Measurements from ENCODE around the gene CTSE. TPM values are rescaled to one million over a fixed set of nuclear protein-coding genes. Genes with fewer than 3 reads are reported as not detected.

The CTSE gene
- total and polyA plus RNA-seq, 5 donors = 0.18 TPM; not detected in 4

DNA sequence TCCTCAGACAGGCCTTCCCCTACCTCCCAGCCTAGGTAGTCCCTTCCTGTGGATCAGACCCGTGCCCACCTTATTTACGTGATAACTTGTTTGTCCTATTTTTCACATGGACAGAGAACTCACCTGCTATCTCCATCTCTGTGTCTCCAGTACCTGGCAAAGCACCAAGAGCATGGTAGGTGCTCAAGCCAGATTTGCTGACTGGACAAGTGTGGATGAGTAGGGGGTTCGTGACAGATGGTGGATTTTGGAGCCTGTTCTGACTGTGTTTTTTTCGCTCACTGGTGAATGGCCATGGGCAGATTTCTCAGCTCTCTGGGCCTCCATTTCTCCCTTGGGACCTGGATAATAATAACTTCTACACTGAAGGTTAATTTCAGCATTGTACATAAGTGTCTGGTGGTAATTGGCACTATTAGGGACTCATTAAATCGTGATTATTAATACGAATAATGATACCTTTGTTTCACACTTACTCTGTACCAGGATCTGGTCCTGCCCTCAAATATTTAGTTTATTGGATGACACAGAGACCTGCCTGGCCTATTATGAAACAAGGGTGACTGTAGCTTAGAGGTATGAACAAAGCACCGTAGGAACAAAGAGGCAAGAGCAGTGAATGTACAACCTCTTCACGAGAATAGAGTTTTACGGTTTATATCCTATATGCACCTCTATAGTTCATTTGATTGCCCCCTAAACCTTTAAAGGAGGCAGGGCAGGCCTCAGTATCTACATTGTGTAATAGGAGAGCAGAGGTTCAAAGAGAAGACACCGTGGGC, 56.0 kb downstream of the CTSE start:
- Histone ChIP-seq H3K4me1 (ENCODE audit: control insufficient read depth, insufficient read depth, low read length) (peaks cover 2% of the 10 kb centered on the region), H3K4me3 (ENCODE audit: low read length) (no peak overlapping the region), H3K27me3 (ENCODE audit: control insufficient read depth, insufficient read depth) (no peaks in the 10 kb centered on the region), H3K27ac (ENCODE audit: low read length) (no peak overlapping the region), H3K9me3 (ENCODE audit: control insufficient read depth, low read length) (no peaks in the 10 kb centered on the region)
- WGBS = 82% methylated on average over 10 of the region's 10 CpGs
- ATAC-seq = no peak
- intact Hi-C loops (cut with DNase I) = no loop called here
- DNase-seq = no peak

DNA sequence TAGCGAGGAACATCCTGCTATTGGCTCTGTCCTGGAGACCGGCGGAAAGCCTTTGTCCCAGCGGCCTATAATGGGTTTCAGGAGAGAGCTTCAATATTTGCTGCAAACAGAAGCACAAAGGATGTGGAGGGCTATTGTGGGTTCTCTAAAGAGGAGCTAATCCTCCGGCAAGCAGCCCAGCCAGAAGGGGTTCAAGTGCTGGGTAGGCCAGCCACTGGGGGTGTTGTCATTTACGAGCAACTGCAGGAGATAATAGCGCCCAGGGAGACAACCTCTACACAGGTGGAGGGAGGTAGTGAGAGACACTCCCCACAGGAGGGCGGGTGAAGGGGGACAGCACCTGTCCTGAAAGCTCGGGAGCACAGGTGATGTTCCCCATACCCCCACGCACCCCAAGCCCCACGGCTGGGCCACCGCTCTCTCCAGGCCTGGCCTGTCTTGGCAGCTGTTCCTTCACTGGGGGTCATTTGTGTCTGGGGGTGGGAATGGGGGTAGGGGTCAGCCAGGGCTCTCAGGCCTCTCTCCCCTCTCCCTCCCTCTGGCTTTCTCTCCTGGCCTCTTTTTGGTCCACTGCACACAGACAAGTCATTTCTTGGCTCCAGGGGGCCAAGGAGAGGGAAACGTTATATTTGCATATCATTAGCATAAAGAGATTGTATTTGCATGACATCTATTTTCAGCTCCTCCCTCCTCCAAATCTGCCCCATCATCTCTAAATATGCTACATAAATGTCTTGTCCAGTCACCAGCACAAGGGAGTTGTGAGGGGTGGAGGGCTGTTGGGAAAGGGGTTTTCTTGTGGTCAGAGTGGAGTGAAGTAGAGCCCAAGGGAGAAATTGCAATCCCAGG, 58.4 kb downstream of the CTSE start:
- Histone ChIP-seq H3K9me3 (ENCODE audit: control insufficient read depth, low read length) (no peaks in the 10 kb centered on the region), H3K4me3 (ENCODE audit: low read length) (no peak overlapping the region), H3K4me1 (ENCODE audit: control insufficient read depth, insufficient read depth, low read length) (peaks cover 17% of the 10 kb centered on the region), H3K27ac (ENCODE audit: low read length) (no peak overlapping the region), H3K27me3 (ENCODE audit: control insufficient read depth, insufficient read depth) (no peaks in the 10 kb centered on the region)
- DNase-seq (no peak), ATAC-seq (no peak)
- intact Hi-C loops (cut with DNase I) = no loop called here
- 88% methylated on average over 13 of the region's 13 CpGs for WGBS

DNA sequence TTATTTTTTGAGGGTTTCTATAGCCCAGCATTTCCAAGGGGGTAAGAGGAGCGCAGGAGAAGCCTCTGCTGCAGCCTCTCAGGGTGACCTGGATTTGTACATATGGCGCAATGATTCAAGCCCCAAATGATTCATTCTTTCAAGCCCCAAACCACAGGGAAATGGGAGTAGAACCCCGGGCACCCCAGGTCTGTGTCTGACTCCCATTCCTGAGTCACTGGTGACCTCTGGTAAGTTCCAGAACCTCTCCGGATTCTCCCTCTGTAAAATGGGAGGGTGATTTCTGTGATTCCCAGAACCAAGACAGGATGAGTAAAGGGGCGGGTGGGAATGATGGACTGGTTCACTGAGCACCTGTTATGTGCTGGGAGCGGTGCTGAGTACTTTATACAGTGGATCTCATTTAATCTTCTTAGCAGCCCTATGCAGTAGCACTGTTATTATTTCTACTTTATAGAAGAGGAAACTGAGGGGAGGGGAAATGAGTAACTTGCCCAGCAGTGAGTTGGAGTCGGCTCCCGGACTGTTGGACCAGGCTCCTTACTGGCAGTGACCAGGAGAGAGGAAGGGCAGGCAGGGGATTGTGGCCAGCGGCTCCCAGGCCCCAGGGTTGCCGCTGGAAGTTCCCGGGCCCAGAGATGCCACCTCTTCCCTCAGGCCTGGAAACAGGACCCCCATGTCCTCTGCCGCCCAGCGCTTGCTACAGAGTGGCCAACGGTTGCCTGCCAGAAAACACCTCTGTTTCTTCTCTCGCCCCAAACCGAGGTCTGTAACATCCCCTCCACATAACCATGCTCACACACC, 60.1 kb downstream of the CTSE start:
- ATAC-seq = no peak
- Histone ChIP-seq H3K27me3 (ENCODE audit: control insufficient read depth, insufficient read depth) (no peaks in the 10 kb centered on the region), H3K4me1 (ENCODE audit: control insufficient read depth, insufficient read depth, low read length) (peaks cover 17% of the 10 kb centered on the region), H3K4me3 (ENCODE audit: low read length) (no peak overlapping the region), H3K27ac (ENCODE audit: low read length) (no peak overlapping the region), H3K9me3 (ENCODE audit: control insufficient read depth, low read length) (no peaks in the 10 kb centered on the region)
- DNase-seq = peak in 1 of 3 donors; percentile 29
- intact Hi-C loops (cut with DNase I) = loop anchor here in 1 of 4 donors (5.0 kb wide), 1 partner anchor 41 kb away; no protein-coding TSS in a partner anchor
- WGBS = 87% methylated on average over 16 of the region's 16 CpGs

DNA sequence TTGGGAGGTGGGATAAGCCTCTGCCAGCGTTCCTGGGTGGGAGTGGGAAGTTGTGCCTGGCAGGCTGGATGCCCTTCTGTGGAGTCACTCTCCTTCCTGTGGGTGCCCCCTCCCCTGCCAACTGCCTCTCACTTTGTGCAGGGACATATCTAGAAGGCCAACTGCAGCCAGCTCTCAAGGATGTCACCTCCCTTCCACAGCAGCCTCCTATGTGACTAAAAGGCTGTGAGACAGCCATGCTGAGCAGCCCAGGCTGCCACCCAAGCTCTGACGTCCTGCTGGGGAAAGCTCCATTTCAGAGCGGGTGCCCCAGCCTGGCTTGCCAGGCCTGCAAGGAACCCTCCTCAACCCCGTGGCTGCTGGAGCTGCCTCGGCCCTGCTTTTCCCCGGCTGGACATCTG, 60.9 kb downstream of the CTSE start:
- WGBS = 70% methylated on average over 6 of the region's 6 CpGs
- intact Hi-C loops (cut with DNase I) = loop anchor here in 1 of 4 donors (5.0 kb wide), 1 partner anchor 41 kb away; no protein-coding TSS in a partner anchor
- Histone ChIP-seq H3K4me3 (ENCODE audit: low read length) (no peak overlapping the region), H3K27me3 (ENCODE audit: control insufficient read depth, insufficient read depth) (no peaks in the 10 kb centered on the region), H3K4me1 (ENCODE audit: control insufficient read depth, insufficient read depth, low read length) (peaks cover 17% of the 10 kb centered on the region), H3K9me3 (ENCODE audit: control insufficient read depth, low read length) (no peaks in the 10 kb centered on the region), H3K27ac (ENCODE audit: low read length) (no peak overlapping the region)
- ATAC-seq (no peak), DNase-seq (peak in 1 of 3 donors; percentile 48)

DNA sequence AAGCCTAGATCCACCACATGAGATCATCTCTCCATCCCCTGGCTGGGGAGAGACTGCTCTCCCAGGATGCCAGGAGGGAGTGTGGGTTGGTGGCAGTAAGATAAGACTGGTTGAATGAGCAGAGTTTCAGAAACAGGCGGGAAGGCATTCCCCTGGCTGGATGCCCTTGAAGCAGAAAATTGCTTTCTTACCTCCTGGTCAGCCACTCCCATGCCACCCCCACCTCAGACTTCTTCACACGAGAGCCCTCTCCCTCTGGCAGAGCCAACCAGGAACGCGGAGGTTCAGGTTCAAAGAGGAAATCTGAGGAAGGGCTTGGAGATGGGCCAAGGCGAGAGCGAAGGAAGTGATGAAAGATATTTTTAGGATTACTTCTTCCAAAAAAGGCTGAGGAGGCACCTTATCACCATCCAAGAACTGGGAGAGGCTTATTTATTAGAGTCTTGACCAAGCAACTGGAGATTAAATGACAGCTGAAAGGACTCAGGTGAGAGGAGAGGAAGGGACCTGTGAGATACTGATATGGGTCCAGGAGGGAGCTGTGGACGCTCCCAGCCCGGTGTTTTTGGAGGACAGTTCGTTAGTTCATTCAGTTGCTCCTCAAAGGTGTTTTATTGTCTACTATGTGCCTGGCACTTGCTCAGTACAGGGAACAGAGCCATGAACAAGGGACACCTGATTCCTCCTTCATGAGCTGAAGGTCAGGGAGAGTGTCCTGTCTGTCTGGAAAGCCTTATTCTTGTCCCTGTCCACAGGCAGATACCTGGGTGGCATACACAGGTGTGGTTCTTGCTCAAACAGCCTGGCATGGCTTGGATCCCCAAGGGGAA, 61.5 kb downstream of the CTSE start:
- ATAC-seq = peak; percentile 26 to 48
- H3K9me3 ChIP-seq (ENCODE audit: control insufficient read depth, low read length) = no peaks in the 10 kb centered on the region
- no peaks in the 10 kb centered on the region for H3K27me3 ChIP-seq (ENCODE audit: control insufficient read depth, insufficient read depth)
- no peak overlapping the region for H3K4me3 ChIP-seq (ENCODE audit: low read length)
- H3K27ac ChIP-seq (ENCODE audit: low read length) = no peak overlapping the region
- peaks cover 17% of the 10 kb centered on the region for H3K4me1 ChIP-seq (ENCODE audit: control insufficient read depth, insufficient read depth, low read length)
- intact Hi-C loops (cut with DNase I) = loop anchor here in 1 of 4 donors (5.0 kb wide), 1 partner anchor 40 kb away; no protein-coding TSS in a partner anchor
- WGBS = 25% methylated on average over 9 of the region's 9 CpGs
- peak in 2 of 3 donors; percentile 30 to 31 for DNase-seq

DNA sequence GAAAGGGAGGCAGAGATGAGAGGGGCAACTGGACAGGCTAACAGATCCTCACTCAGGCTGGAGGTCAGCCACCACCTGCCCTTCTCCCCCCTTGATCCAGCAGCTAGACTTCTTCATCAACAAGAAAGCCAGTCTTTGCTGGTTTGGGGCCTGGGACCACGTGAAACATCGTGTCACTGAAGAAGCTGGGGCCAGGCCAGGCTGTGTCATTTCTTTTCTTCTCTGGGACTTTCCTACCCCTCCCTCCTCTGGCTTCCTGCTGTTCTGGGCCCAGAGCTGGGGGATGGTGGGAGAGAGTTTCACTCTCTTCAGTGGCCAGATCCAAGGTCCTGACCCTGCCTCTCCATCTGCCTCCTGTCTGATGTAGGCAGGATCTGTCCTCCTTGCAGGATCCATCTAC, 62.3 kb downstream of the CTSE start:
- ATAC-seq (peak; percentile 36 to 64), DNase-seq (peak in 2 of 3 donors; percentile 38 to 48)
- WGBS = 18% methylated on average over 2 of the region's 2 CpGs
- peaks cover 17% of the 10 kb centered on the region for H3K4me1 ChIP-seq (ENCODE audit: control insufficient read depth, insufficient read depth, low read length)
- H3K27me3 ChIP-seq (ENCODE audit: control insufficient read depth, insufficient read depth) = no peaks in the 10 kb centered on the region
- no peak overlapping the region for H3K27ac ChIP-seq (ENCODE audit: low read length)
- intact Hi-C loops (cut with DNase I) = loop anchor here in 1 of 4 donors (5.0 kb wide), 1 partner anchor 39 kb away; no protein-coding TSS in a partner anchor
- H3K4me3 ChIP-seq (ENCODE audit: low read length) = no peak overlapping the region
- no peaks in the 10 kb centered on the region for H3K9me3 ChIP-seq (ENCODE audit: control insufficient read depth, low read length)

DNA sequence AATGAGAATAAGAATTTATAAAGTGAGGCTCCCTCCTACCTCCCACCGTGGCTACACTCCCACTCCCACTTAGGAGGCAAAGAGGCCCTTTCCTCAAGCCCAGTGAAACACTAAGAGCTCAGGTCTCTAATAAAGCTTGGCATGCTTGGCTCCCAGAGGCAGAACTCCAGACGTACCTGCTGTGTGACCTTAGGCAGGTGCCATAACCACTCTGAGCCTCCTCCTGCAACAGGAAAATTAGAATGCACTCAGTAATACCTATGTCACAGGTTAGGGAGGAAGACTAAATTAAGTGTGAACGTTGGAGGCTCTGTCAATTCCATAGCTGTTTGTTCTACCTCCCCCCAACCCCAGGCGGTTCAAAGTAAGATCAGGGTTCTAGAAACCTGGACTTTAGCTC, 63.9 kb downstream of the CTSE start:
- Histone ChIP-seq H3K9me3 (ENCODE audit: control insufficient read depth, low read length) (no peaks in the 10 kb centered on the region), H3K27me3 (ENCODE audit: control insufficient read depth, insufficient read depth) (no peaks in the 10 kb centered on the region), H3K4me1 (ENCODE audit: control insufficient read depth, insufficient read depth, low read length) (peaks cover 17% of the 10 kb centered on the region), H3K27ac (ENCODE audit: low read length) (no peak overlapping the region), H3K4me3 (ENCODE audit: low read length) (no peak overlapping the region)
- intact Hi-C loops (cut with DNase I) = loop anchor here in 1 of 4 donors (5.0 kb wide), 1 partner anchor 37 kb away; no protein-coding TSS in a partner anchor
- WGBS = 88% methylated on average over 4 of the region's 4 CpGs
- DNase-seq (no peak), ATAC-seq (no peak)

Other genes starting within 250 kb of the CTSE start
- gene RAB29, start 248.4 kb downstream of the CTSE start, total RNA-seq = 10 to 100 TPM; 19.3 to 24.8 (median 21.4) TPM
- 10.6 TPM for gene RAB29, start 248.4 kb downstream of the CTSE start, polyA plus RNA-seq
- gene SLC41A1, start 210.7 kb downstream of the CTSE start, total RNA-seq = 100 to 1,000 TPM; 235 to 420 (median 330) TPM
- gene SLC41A1, start 210.7 kb downstream of the CTSE start, polyA plus RNA-seq = 187 TPM
- gene PM20D1, start 173.8 kb downstream of the CTSE start, total RNA-seq = 1 to 10 TPM in 3 of 4 donors, under 1 TPM in 1; 0.64 to 2.2 (median 1.6) TPM
- 1.0 TPM for gene PM20D1, start 173.8 kb downstream of the CTSE start, polyA plus RNA-seq
- gene SLC26A9, start 80.4 kb downstream of the CTSE start, total RNA-seq = 10 to 100 TPM in 2 of 4 donors, 1 to 10 TPM in 2; 7.4 to 28.7 (median 16.0) TPM
- gene SLC26A9, start 80.4 kb downstream of the CTSE start, polyA plus RNA-seq = 12.6 TPM
- gene RAB7B, start 20.5 kb downstream of the CTSE start, total RNA-seq = 1 to 10 TPM; 1.6 to 6.0 (median 4.8) TPM
- 2.8 TPM for gene RAB7B, start 20.5 kb downstream of the CTSE start, polyA plus RNA-seq
- 1 to 10 TPM in 1 of 4 donors, under 1 TPM in 2, not detected in 1; 0.17 to 1.7 (median 0.82) TPM for gene RHEX, start 29.3 kb upstream of the CTSE start, total RNA-seq
- gene RHEX, start 29.3 kb upstream of the CTSE start, polyA plus RNA-seq = not detected
- gene AVPR1B, start 93.5 kb upstream of the CTSE start, total RNA-seq = not detected
- gene AVPR1B, start 93.5 kb upstream of the CTSE start, polyA plus RNA-seq = 0.07 TPM
- gene FAM72A, start 178.9 kb upstream of the CTSE start, total RNA-seq = 1 to 10 TPM; 1.0 to 3.9 (median 1.7) TPM
- 1.1 TPM for gene FAM72A, start 178.9 kb upstream of the CTSE start, polyA plus RNA-seq
- 10 to 100 TPM; 24.5 to 37.0 (median 32.4) TPM for gene SRGAP2, start 179.6 kb upstream of the CTSE start, total RNA-seq
- gene SRGAP2, start 179.6 kb upstream of the CTSE start, polyA plus RNA-seq = 11.5 TPM